Prostate gland (tissue), 2 donors: Measurements from ENCODE around the gene FAF2. TPM values are rescaled to one million over a fixed set of nuclear protein-coding genes. Genes with fewer than 3 reads are reported as not detected.

Experiments used
- DNase-seq: peaks from one replicate; pipeline ENCODE4 v3.0.0-alpha.2; 2019; ENCODE audit warnings: low spot score
- H3K27ac ChIP-seq, 2 donors: fragments of 200-600 bp; sonication (generic); 2 replicates each; pipeline ENCODE4 v1.5.1; 2017 to 2019
- H3K27me3 ChIP-seq: fragments of 200-600 bp; sonication (generic); replicated peaks from 2 replicates; pipeline ENCODE4 v1.5.1; 2019; ENCODE audit not compliant: insufficient read depth
- H3K36me3 ChIP-seq, 2 donors: fragments of 200-600 bp; sonication (generic); 1 replicate in 1 of 2; 2 replicates in 1 of 2; pipeline versions ENCODE4 v1.5.1 to v1.8.1; 2017 to 2019
- H3K4me1 ChIP-seq: fragments of 200-600 bp; sonication (generic); replicated peaks from 2 replicates; pipeline ENCODE4 v1.5.1; 2019
- H3K4me3 ChIP-seq, 2 donors: fragments of 200-600 bp; sonication (generic); 2 replicates each; pipeline ENCODE4 v1.5.1; 2017 to 2019
- H3K9me3 ChIP-seq: fragments of 200-600 bp; sonication (generic); 2 replicates; pipeline ENCODE4 v1.5.1; 2017
- POLR2A ChIP-seq: fragments of 450-650 bp; IDR thresholded peaks from one replicate; pipeline ENCODE4 v1.6.1; 2016; ENCODE audit warnings: antibody characterized with exemption, mild to moderate bottlenecking
- POLR2AphosphoS5 ChIP-seq: sonication (generic); formaldehyde crosslinking; IDR thresholded peaks from one replicate; pipeline ENCODE4 v1.6.1; 2017; ENCODE audit warnings: antibody characterized with exemption
- WGBS: methylation state at CpG from one replicate; pipeline ENCODE4 v1.1.5; 2018; 5-methylcytosine and 5-hydroxymethylcytosine counted together
- intact Hi-C: fragments of 100-400 bp; cut with DNase I; formaldehyde crosslinking; loops from one replicate; pipeline ENCODE4 v1.14.2; 2022
- total RNA-seq, 2 donors: library from RNA; depleted of rRNA; stranded (reverse); fragments of >200 nt; gene quantifications; one replicate each; pipeline ENCODE4 v1.1.0, GENCODE V29; 2016
- TF ChIP-seq, protein P1 (sequence below), 4 experiments: fragments of 200-600 bp in 2 of 4; fragments of 450-650 bp in 2 of 4; sonication (generic) in 2 of 4; IDR thresholded peaks; 1 replicate in 3 of 4; 2 replicates in 1 of 4; pipeline ENCODE4 v1.5.1; 2016 to 2019; ENCODE audit warnings: antibody characterized with exemption in 4 of 4, mild to moderate bottlenecking in 2 of 4, moderate library complexity in 2 of 4

FAF2 gene
- total RNA-seq, 2 donors from 2014 or later: 36.8 to 43.5 TPM

DNA sequence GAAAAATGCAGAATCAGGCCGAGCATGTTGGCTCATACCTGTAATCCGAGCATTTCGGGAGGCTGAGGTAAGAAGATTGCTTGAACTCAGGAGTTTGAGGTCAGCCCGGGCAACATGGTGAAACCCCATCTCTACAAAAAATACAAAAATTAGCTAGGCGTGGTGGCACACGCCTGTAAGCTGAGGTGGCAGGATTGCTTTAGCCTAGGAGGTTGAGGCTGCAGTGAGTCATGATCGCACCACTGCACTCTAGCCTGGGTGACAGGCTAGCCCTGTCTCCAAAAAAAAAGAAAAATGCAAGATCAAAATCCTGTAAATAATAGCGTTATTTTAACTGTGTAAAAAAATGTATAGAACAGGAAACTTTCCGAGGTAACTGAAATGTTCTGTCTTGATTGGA, 49.7 kb downstream of the FAF2 start:
- no peaks in the 10 kb centered on the region for H3K27me3 ChIP-seq
- no peaks in the 10 kb centered on the region for H3K4me1 ChIP-seq
- no peak for DNase-seq
- no peak overlapping the region for H3K27ac ChIP-seq
- TF ChIP-seq POLR2A (no peak), POLR2AphosphoS5 (no peak)
- TF ChIP-seq, protein P1, sequence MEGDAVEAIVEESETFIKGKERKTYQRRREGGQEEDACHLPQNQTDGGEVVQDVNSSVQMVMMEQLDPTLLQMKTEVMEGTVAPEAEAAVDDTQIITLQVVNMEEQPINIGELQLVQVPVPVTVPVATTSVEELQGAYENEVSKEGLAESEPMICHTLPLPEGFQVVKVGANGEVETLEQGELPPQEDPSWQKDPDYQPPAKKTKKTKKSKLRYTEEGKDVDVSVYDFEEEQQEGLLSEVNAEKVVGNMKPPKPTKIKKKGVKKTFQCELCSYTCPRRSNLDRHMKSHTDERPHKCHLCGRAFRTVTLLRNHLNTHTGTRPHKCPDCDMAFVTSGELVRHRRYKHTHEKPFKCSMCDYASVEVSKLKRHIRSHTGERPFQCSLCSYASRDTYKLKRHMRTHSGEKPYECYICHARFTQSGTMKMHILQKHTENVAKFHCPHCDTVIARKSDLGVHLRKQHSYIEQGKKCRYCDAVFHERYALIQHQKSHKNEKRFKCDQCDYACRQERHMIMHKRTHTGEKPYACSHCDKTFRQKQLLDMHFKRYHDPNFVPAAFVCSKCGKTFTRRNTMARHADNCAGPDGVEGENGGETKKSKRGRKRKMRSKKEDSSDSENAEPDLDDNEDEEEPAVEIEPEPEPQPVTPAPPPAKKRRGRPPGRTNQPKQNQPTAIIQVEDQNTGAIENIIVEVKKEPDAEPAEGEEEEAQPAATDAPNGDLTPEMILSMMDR (IDR thresholded peaks at IDR 0.05): no peak
- no peak overlapping the region for H3K4me3 ChIP-seq
- intact Hi-C loops: no loop called here
- no peaks in the 10 kb centered on the region for H3K9me3 ChIP-seq
- 78% methylated on average over 9 of the region's 9 CpGs for WGBS
- H3K36me3 ChIP-seq: peaks cover 0 to 9% of the 10 kb centered on the region in 2 donors

- peaks cover 0 to 9% of the 10 kb centered on the region in 2 donors for H3K36me3 ChIP-seq
Observed at GRCh38 chr5:176499273-176499672, 51.1 kb downstream of the FAF2 start.

GRCh38 chr5:176500511-176500910, 52.3 kb downstream of the FAF2 start:
- TF ChIP-seq, protein P1 (IDR thresholded peaks at IDR 0.05): no peak
- TF ChIP-seq POLR2A (no peak), POLR2AphosphoS5 (no peak)
- H3K27me3 ChIP-seq: no peaks in the 10 kb centered on the region
- H3K4me3 ChIP-seq: no peak overlapping the region
- no peak for DNase-seq
- H3K36me3 ChIP-seq: peaks cover 0 to 9% of the 10 kb centered on the region in 2 donors
- intact Hi-C loops: no loop called here
- no peaks in the 10 kb centered on the region for H3K4me1 ChIP-seq
- H3K9me3 ChIP-seq: no peaks in the 10 kb centered on the region
- no peak overlapping the region for H3K27ac ChIP-seq
- 96% methylated on average over 3 of the region's 3 CpGs for WGBS

More at GRCh38 chr5:176499273-176499672, 51.1 kb downstream of the FAF2 start:
- 94% methylated on average over 5 of the region's 5 CpGs for WGBS
- H3K4me3 ChIP-seq: no peak overlapping the region
- DNase-seq: no peak
- no peaks in the 10 kb centered on the region for H3K4me1 ChIP-seq
- H3K27ac ChIP-seq: no peak overlapping the region
- intact Hi-C loops: no loop called here
- no peaks in the 10 kb centered on the region for H3K27me3 ChIP-seq
- TF ChIP-seq POLR2A (no peak), POLR2AphosphoS5 (no peak)
- TF ChIP-seq, protein P1 (IDR thresholded peaks at IDR 0.05): no peak
- H3K9me3 ChIP-seq: no peaks in the 10 kb centered on the region

DNA sequence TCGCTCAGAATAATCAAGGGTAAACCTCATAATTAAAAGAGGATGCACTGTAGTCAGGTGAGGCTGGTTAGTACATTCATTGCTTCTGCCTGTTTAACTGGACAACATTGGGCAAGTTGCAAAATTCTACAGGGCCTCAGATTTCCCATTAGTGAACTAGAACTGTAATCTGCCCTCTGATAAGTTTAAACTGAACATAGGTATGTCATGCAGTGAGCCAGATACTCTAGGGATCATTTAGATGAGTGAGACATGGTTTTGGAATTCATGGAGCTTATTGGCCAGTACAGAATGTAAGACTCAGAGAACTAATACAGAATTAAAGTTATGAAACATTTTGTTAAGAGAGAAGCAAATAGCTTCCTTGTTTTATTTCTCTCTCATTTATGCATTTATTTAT, 53.1 kb downstream of the FAF2 start:
- TF ChIP-seq POLR2A (no peak), POLR2AphosphoS5 (no peak)
- TF ChIP-seq, protein P1 (IDR thresholded peaks at IDR 0.05): no peak
- peaks cover 0 to 9% of the 10 kb centered on the region in 2 donors for H3K36me3 ChIP-seq
- no peaks in the 10 kb centered on the region for H3K9me3 ChIP-seq
- no peak overlapping the region for H3K4me3 ChIP-seq
- H3K27ac ChIP-seq: no peak overlapping the region
- 100% methylated on average over 1 of the region's 1 CpG for WGBS
- no peak for DNase-seq
- intact Hi-C loops: no loop called here
- no peaks in the 10 kb centered on the region for H3K27me3 ChIP-seq
- no peaks in the 10 kb centered on the region for H3K4me1 ChIP-seq

GRCh38 chr5:176503496-176503895, 55.3 kb downstream of the FAF2 start:
- intact Hi-C loops: no loop called here
- Histone ChIP-seq H3K9me3 (no peaks in the 10 kb centered on the region), H3K4me3 (no peak overlapping the region), H3K27ac (no peak overlapping the region), H3K4me1 (no peaks in the 10 kb centered on the region), H3K27me3 (no peaks in the 10 kb centered on the region), H3K36me3 (peaks cover 0 to 8% of the 10 kb centered on the region in 2 donors)
- 75% methylated on average over 5 of the region's 5 CpGs for WGBS
- no peak for TF ChIP-seq POLR2AphosphoS5
- TF ChIP-seq, protein P1 (IDR thresholded peaks at IDR 0.05): no peak
- TF ChIP-seq POLR2A: no peak
- no peak for DNase-seq
